ENCODE measurements around the gene NETO1.

NETO1 gene

DNA sequence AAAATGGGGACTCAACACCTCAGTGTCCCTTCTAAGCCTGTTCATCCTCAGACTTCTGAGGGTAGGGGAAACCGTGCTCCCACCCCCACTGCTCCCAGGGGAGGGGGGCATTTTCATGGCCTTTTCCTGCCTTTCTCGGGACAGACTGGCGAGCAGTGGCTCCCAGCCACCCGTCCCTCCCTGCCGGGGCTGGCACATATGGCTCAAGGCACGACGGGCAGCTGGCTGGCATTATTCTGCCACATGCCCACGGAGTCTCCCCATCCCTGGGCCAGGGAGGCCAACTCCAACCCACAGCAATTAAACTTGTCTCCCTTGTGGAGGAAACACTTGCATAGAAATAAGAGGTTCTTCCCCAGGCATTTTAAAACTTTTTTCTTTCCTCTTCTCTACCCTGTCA is 175.2 kb downstream of the NETO1 start:
- no peaks in the 10 kb centered on the region for H3K9me3 ChIP-seq (ENCODE audit: severe bottlenecking)
- H3K4me1 ChIP-seq (ENCODE audit: insufficient read depth, poor library complexity, severe bottlenecking), result no peaks in the 10 kb centered on the region
- no peak overlapping the region for H3K4me3 ChIP-seq (ENCODE audit: severe bottlenecking)
- peaks cover 13% of the 10 kb centered on the region for H3K27me3 ChIP-seq (ENCODE audit: insufficient read depth, poor library complexity, severe bottlenecking)
- DNase-seq (ENCODE audit: low spot score) (no peak), ATAC-seq (ENCODE audit: low read depth) (no peak)
- H3K36me3 ChIP-seq (ENCODE audit: low read depth), result no peaks in the 10 kb centered on the region
- no peak overlapping the region for H3K27ac ChIP-seq (ENCODE audit: poor library complexity, severe bottlenecking)
- TF ChIP-seq, protein P1, sequence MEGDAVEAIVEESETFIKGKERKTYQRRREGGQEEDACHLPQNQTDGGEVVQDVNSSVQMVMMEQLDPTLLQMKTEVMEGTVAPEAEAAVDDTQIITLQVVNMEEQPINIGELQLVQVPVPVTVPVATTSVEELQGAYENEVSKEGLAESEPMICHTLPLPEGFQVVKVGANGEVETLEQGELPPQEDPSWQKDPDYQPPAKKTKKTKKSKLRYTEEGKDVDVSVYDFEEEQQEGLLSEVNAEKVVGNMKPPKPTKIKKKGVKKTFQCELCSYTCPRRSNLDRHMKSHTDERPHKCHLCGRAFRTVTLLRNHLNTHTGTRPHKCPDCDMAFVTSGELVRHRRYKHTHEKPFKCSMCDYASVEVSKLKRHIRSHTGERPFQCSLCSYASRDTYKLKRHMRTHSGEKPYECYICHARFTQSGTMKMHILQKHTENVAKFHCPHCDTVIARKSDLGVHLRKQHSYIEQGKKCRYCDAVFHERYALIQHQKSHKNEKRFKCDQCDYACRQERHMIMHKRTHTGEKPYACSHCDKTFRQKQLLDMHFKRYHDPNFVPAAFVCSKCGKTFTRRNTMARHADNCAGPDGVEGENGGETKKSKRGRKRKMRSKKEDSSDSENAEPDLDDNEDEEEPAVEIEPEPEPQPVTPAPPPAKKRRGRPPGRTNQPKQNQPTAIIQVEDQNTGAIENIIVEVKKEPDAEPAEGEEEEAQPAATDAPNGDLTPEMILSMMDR (IDR thresholded peaks at IDR 0.05; ENCODE audit: poor library complexity, severe bottlenecking), result no peak
